Stimulated activated CD8-positive, alpha-beta memory T cell treated with anti-CD3 and anti-CD28 coated beads, Interleukin-4, amount 100 ng/mL, for 24 hours (primary cell): ENCODE measurements around the gene DNAJB14.

ENCODE experiments used
- DNase-seq: peaks from one replicate; pipeline ENCODE4 v3.0.0-alpha.2; 2020; ENCODE audit warnings: low read depth

Gene DNAJB14

GRCh38 chr4:99863804-99864203 is 82.6 kb downstream of the DNAJB14 start:
- no peak for DNase-seq

GRCh38 chr4:99861120-99861905 is 85.1 kb downstream of the DNAJB14 start:
- DNase-seq: no peak

GRCh38 chr4:99860521-99860920 is 85.9 kb downstream of the DNAJB14 start:
- DNase-seq: no peak

- no peak for DNase-seq
Observed at GRCh38 chr4:99859618-99860017, 86.8 kb downstream of the DNAJB14 start.

- DNase-seq: no peak
Observed at GRCh38 chr4:99857307-99857706, 89.1 kb downstream of the DNAJB14 start.

- DNase-seq: no peak
Observed at GRCh38 chr4:99856166-99856565, 90.3 kb downstream of the DNAJB14 start.

GRCh38 chr4:99855678-99856077 is 90.7 kb downstream of the DNAJB14 start:
- no peak for DNase-seq

GRCh38 chr4:99853999-99854398 is 92.4 kb downstream of the DNAJB14 start:
- no peak for DNase-seq

GRCh38 chr4:99853190-99853589 is 93.2 kb downstream of the DNAJB14 start:
- DNase-seq: no peak

- DNase-seq: no peak
Observed at GRCh38 chr4:99852199-99852749, 94.1 kb downstream of the DNAJB14 start.

- DNase-seq: no peak
Observed at GRCh38 chr4:99848591-99849001, 97.8 kb downstream of the DNAJB14 start.

GRCh38 chr4:99847362-99847976 is 98.9 kb downstream of the DNAJB14 start:
- no peak for DNase-seq

GRCh38 chr4:99846891-99847290 is 99.5 kb downstream of the DNAJB14 start:
- no peak for DNase-seq
